ENCODE measurements around the gene SLIT1. TPM values are rescaled to one million over a fixed set of nuclear protein-coding genes. Genes with fewer than 3 reads are reported as not detected.

The SLIT1 gene
- total RNA-seq, 1 donor from 2014 or later = not detected

DNA sequence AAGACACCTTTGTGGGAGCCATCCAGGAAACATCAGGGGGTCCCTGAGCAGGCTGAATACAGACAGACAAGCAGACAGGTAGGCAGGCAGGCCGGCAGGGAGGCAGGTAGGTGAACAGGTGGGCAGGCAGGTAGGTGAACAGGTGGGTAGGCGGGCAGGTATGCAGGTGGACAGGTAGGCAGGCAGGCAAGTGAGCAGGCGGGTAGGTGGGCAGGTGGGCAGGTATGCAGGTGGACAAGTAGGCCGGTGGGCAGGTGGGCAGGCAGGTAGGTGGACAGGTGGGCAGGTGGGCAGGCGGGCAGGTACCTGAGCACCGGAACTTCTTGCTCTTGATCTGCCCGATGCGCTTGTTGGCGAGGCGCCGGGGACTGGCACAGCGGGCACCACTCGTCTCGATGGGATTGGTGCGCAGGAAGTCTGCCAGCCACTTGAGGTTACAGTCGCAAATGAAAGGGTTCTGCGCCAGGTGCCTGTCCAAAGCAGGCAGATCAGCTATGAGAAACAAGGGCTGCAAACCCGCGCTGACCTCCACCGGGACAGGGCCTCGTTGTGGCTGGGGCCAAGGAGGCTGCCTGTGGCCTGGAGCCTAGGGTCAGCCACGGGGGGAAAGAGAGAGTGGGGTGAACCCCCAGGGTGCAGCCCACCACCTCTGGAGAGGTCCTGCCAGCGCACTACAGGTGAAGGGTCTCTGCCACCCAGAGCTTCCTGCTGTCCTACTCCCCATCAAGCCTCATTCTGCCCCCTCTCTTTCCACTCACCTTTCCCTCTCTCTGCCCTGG, 136.9 kb downstream of the SLIT1 start:
- Histone ChIP-seq H3K27me3 (no peaks in the 10 kb centered on the region), H3K9me3 (no peaks in the 10 kb centered on the region), H3K4me3 (no peak overlapping the region), H3K36me3 (no peaks in the 10 kb centered on the region), H3K4me1 (no peaks in the 10 kb centered on the region), H3K27ac (no peak overlapping the region)
- intact Hi-C loops (cut with DNase I) = no loop called here
- DNase-seq (ENCODE audit: low spot score in 2 of 2) = no peak
- no peak for TF ChIP-seq CTCF (IDR thresholded peaks at IDR 0.05)

DNA sequence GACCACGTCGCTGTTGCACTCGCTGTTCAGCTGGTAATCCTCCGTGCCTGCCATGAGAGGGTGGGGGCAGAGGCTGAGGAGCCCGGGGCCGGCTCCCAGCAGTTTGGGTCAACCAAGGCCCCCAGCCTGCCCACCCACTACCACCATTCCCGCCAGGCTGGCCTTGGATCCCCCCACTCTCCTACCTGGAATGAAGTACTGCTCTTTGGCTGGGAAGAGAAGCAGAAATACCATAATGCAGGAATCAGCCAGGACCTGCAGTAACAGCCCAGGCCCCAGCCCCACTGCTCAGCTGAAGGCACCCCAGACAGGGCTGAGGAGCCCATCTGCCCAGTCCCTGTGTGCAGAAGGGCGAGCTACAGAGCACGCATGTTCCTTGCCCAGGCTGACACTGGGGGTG, 138.0 kb downstream of the SLIT1 start:
- H3K9me3 ChIP-seq = no peaks in the 10 kb centered on the region
- H3K27ac ChIP-seq = no peak overlapping the region
- no peaks in the 10 kb centered on the region for H3K36me3 ChIP-seq
- intact Hi-C loops (cut with DNase I) = no loop called here
- no peaks in the 10 kb centered on the region for H3K27me3 ChIP-seq
- no peak for TF ChIP-seq CTCF (IDR thresholded peaks at IDR 0.05)
- no peaks in the 10 kb centered on the region for H3K4me1 ChIP-seq
- DNase-seq (ENCODE audit: low spot score in 2 of 2) = no peak
- H3K4me3 ChIP-seq = no peak overlapping the region

DNA sequence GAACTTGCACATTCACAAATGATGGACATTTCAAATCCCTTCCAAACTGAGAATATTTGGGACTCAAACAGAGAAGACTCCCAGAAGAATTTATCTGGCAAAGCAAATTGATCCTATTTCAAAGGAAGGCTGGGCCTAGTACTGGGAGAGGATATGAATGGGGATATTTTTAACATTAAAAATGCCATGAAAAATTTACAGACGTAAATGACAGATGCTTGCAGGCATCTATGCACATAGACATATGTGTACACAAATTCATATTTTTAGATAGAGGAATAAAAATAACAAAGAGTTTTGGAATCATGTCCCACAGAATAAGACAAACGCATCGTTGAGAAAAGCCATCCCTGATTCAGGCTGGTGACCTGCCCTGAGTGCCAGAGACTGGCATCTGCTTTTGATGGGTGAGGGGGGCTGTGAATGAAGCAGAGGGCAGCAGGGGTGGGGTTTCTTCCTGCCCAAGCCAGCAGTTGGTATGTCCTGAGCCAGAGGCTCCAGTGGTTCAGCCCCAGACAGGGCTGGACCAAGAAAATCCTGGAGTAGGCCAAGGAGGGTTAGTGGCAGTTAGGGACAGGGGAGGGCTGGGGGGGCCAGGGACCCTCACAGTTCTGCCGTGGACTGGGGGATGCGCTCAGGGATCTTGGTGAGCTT, 138.5 kb downstream of the SLIT1 start:
- H3K4me1 ChIP-seq = no peaks in the 10 kb centered on the region
- H3K36me3 ChIP-seq = no peaks in the 10 kb centered on the region
- DNase-seq (ENCODE audit: low spot score in 2 of 2) = no peak
- no peak overlapping the region for H3K27ac ChIP-seq
- no peak for TF ChIP-seq CTCF (IDR thresholded peaks at IDR 0.05)
- H3K27me3 ChIP-seq = no peaks in the 10 kb centered on the region
- intact Hi-C loops (cut with DNase I) = no loop called here
- H3K4me3 ChIP-seq = no peak overlapping the region
- H3K9me3 ChIP-seq = no peaks in the 10 kb centered on the region

GRCh38 chr10:97046456-97047082, 139.2 kb downstream of the SLIT1 start:
- Histone ChIP-seq H3K27me3 (no peaks in the 10 kb centered on the region), H3K4me3 (no peak overlapping the region), H3K9me3 (no peaks in the 10 kb centered on the region), H3K27ac (no peak overlapping the region), H3K4me1 (no peaks in the 10 kb centered on the region), H3K36me3 (no peaks in the 10 kb centered on the region)
- no peak for TF ChIP-seq CTCF (IDR thresholded peaks at IDR 0.05)
- intact Hi-C loops (cut with DNase I) = no loop called here
- DNase-seq (ENCODE audit: low spot score in 2 of 2) = no peak

- H3K4me3 ChIP-seq = no peak overlapping the region
- no peaks in the 10 kb centered on the region for H3K9me3 ChIP-seq
- TF ChIP-seq CTCF (IDR thresholded peaks at IDR 0.05) = no peak
- H3K27me3 ChIP-seq = no peaks in the 10 kb centered on the region
- H3K27ac ChIP-seq = no peak overlapping the region
- no peaks in the 10 kb centered on the region for H3K4me1 ChIP-seq
- no peak for DNase-seq (ENCODE audit: low spot score in 2 of 2)
- intact Hi-C loops (cut with DNase I) = no loop called here
- no peaks in the 10 kb centered on the region for H3K36me3 ChIP-seq
These were observed 142.2 kb downstream of the SLIT1 start for GRCh38 chr10:97043563-97043855.
